ENCODE data around the gene FRAT1.
A peak's percentile ranks its signal among the peaks of the same experiment; 100 is the strongest.

FRAT1 gene

GRCh38 chr10:97347317-97347716 is 28.2 kb downstream of the FRAT1 start:
- no peak for DNase-seq
- H3K9me3 ChIP-seq: no peaks in the 10 kb centered on the region
- TF ChIP-seq CTCF (IDR thresholded peaks at IDR 0.05; ENCODE audit: low read depth, low read length): no peak
- H3K4me1 ChIP-seq: no peaks in the 10 kb centered on the region
- H3K36me3 ChIP-seq: no peaks in the 10 kb centered on the region
- no peak overlapping the region for H3K4me3 ChIP-seq (ENCODE audit: low read depth, low read length)
- no peaks in the 10 kb centered on the region for H3K27me3 ChIP-seq

GRCh38 chr10:97349752-97350513 is 30.9 kb downstream of the FRAT1 start:
- Histone ChIP-seq H3K4me1 (no peaks in the 10 kb centered on the region), H3K36me3 (no peaks in the 10 kb centered on the region; the same call in 1 of the 2 replicates), H3K4me3 (ENCODE audit: low read depth, low read length) (no peak overlapping the region), H3K9me3 (no peaks in the 10 kb centered on the region), H3K27me3 (no peaks in the 10 kb centered on the region)
- DNase-seq: no peak
- TF ChIP-seq CTCF (IDR thresholded peaks at IDR 0.05; ENCODE audit: low read depth, low read length): no peak

DNA sequence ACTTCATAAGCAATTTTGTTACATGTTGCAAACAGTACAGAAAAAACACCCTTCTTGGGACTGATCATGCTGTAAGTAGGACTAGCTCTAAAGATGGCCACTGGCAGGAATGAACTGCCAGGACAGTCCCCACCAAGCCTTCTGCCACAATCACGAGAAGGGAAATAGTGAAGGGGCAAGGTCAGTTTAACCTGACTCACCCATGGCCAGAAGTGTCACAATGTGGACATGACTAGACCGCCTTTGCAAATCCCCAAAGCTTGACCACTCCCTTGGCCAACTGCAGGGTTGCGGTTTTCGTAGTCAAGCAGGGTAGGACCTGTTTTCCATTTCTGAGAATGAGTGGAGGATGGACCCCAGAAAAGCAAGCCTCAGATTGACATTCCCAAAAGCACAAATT is 34.9 kb downstream of the FRAT1 start:
- Histone ChIP-seq H3K4me3 (ENCODE audit: low read depth, low read length) (no peak overlapping the region), H3K27me3 (no peaks in the 10 kb centered on the region), H3K36me3 (peaks cover 24% of the 10 kb centered on the region), H3K4me1 (no peaks in the 10 kb centered on the region), H3K9me3 (no peaks in the 10 kb centered on the region)
- no peak for TF ChIP-seq CTCF (IDR thresholded peaks at IDR 0.05; ENCODE audit: low read depth, low read length)
- DNase-seq: no peak

- H3K4me1 ChIP-seq: no peaks in the 10 kb centered on the region
- H3K4me3 ChIP-seq (ENCODE audit: low read depth, low read length): no peak overlapping the region
- DNase-seq: no peak
- H3K36me3 ChIP-seq: peaks cover 27% of the 10 kb centered on the region
- H3K9me3 ChIP-seq: no peaks in the 10 kb centered on the region
- H3K27me3 ChIP-seq: no peaks in the 10 kb centered on the region
- TF ChIP-seq CTCF (IDR thresholded peaks at IDR 0.05; ENCODE audit: low read depth, low read length): peak; percentile 45
Observed at GRCh38 chr10:97355571-97355975, 36.5 kb downstream of the FRAT1 start.

DNA sequence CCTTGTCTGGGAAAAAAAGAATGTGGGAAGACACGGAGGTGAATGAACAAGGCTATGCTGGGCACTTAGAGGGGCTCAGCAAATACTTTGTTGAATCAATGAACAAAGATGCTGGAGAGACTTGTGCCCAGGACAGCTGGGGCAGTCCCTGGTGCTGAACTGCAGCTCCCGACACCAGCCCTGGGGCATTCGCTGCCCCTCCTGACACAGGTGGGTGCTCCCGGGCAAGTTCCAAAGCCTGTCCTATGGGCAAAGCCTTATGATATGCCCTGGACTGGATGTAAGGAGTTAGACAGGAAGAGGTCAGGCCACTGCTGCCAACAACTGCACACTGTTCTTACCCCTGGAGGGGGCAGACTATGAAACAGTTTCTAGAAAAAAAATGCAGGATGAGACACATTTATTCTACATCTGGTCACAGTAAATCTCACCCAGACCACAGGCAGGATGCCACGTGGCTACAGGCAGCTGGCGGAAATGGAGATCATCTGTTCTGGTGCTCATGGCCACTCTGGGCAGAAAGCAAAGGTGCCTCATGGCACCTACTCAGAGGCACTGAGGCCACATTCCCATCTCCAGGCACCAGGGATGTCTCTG is 37.3 kb downstream of the FRAT1 start:
- Histone ChIP-seq H3K4me1 (no peaks in the 10 kb centered on the region), H3K9me3 (no peaks in the 10 kb centered on the region), H3K27me3 (no peaks in the 10 kb centered on the region), H3K36me3 (peaks cover 27% of the 10 kb centered on the region), H3K4me3 (ENCODE audit: low read depth, low read length) (no peak overlapping the region)
- TF ChIP-seq CTCF (IDR thresholded peaks at IDR 0.05; ENCODE audit: low read depth, low read length): no peak
- DNase-seq: no peak

GRCh38 chr10:97356918-97357317 is 37.8 kb downstream of the FRAT1 start:
- Histone ChIP-seq H3K4me3 (ENCODE audit: low read depth, low read length) (no peak overlapping the region), H3K9me3 (no peaks in the 10 kb centered on the region), H3K36me3 (peaks cover 27% of the 10 kb centered on the region), H3K27me3 (no peaks in the 10 kb centered on the region), H3K4me1 (no peaks in the 10 kb centered on the region)
- TF ChIP-seq CTCF (IDR thresholded peaks at IDR 0.05; ENCODE audit: low read depth, low read length): no peak
- no peak for DNase-seq
